ENCODE measurements around the gene TTLL13.

- TF ChIP-seq POU2F2 (IDR thresholded peaks at IDR 0.05; ENCODE audit: low read depth, low read length) = no peak
- TF ChIP-seq POLR2A (IDR thresholded peaks at IDR 0.05; ENCODE audit: low read depth, low read length) = no peak
- TF ChIP-seq POLR2AphosphoS5 (IDR thresholded peaks at IDR 0.05; ENCODE audit: low read depth, low read length) = no peak
- no peak for TF ChIP-seq SPI1 (IDR thresholded peaks at IDR 0.05; ENCODE audit: low read depth, low read length)
Observed at GRCh38 chr15:90203473-90203872, 45.9 kb upstream of the TTLL13 start.

All from GM12891 (cell line).